Osteocyte (in vitro differentiated cells): ENCODE measurements around the gene PTGER2. TPM values are rescaled to one million over a fixed set of nuclear protein-coding genes. Genes with fewer than 3 reads are reported as not detected.

Source experiments
- DNase-seq: peaks from one replicate; pipeline ENCODE4 v3.0.0; 2021; ENCODE audit warnings: mixed read lengths; ENCODE audit not compliant: unreplicated experiment; ENCODE audit errors: extremely low spot score
- H3K27ac Mint-ChIP-seq: one replicate; pipeline ENCODE4 v1.8.0; 2021; ENCODE audit warnings: mild to moderate bottlenecking, mixed read lengths; ENCODE audit not compliant: unreplicated experiment
- H3K27me3 Mint-ChIP-seq: one replicate; pipeline ENCODE4 v1.8.0; 2021; ENCODE audit warnings: mixed read lengths; ENCODE audit not compliant: unreplicated experiment
- H3K36me3 Mint-ChIP-seq: one replicate; pipeline ENCODE4 v1.8.0; 2021; ENCODE audit warnings: mixed read lengths; ENCODE audit not compliant: unreplicated experiment
- H3K4me1 Mint-ChIP-seq: one replicate; pipeline ENCODE4 v1.8.0; 2021; ENCODE audit warnings: mixed read lengths; ENCODE audit not compliant: unreplicated experiment
- H3K4me3 Mint-ChIP-seq: one replicate; pipeline ENCODE4 v1.8.0; 2021; ENCODE audit warnings: mild to moderate bottlenecking, moderate library complexity, mixed read lengths; ENCODE audit not compliant: unreplicated experiment
- H3K9me3 Mint-ChIP-seq: one replicate; pipeline ENCODE4 v1.8.0; 2021; ENCODE audit warnings: mixed read lengths; ENCODE audit not compliant: unreplicated experiment
- total RNA-seq: library from RNA; stranded (reverse); gene quantifications from 2 replicates; pipeline ENCODE4 v1.2.1, GENCODE V29; 2021
- TF ChIP-seq, protein P1 (sequence below): fragments of 200-600 bp; sonication (generic); IDR thresholded peaks from 2 replicates; pipeline ENCODE4 v1.5.0; 2021; ENCODE audit warnings: antibody characterized with exemption, mild to moderate bottlenecking, moderate library complexity

PTGER2 gene
- total RNA-seq, 1 donor from 2014 or later, result 2.1 TPM

DNA sequence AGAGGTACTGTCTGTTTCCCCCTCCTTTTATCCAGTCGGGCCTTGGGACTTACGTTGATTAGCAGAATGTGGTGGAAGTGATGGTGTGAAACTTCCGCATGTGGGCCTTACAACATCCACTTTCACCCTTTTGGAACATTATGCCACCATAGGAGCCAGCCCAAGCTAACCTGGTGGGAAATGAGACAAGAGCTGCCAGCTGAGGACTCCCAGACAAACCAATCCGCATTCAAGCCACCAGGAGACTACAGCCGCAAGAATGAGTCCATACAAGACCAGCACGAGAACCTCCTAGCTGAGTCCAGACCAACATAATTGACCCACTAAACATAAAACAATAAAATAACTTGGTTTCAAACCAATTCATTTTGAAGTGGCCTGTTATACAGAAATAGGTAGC is 9.1 kb upstream of the PTGER2 start:
- Mint-ChIP-seq H3K9me3 (peaks cover 5% of the 10 kb centered on the region), H3K27ac (no peak overlapping the region), H3K4me1 (peaks cover 21% of the 10 kb centered on the region), H3K4me3 (no peak overlapping the region), H3K27me3 (no peaks in the 10 kb centered on the region), H3K36me3 (no peaks in the 10 kb centered on the region)
- TF ChIP-seq, protein P1, sequence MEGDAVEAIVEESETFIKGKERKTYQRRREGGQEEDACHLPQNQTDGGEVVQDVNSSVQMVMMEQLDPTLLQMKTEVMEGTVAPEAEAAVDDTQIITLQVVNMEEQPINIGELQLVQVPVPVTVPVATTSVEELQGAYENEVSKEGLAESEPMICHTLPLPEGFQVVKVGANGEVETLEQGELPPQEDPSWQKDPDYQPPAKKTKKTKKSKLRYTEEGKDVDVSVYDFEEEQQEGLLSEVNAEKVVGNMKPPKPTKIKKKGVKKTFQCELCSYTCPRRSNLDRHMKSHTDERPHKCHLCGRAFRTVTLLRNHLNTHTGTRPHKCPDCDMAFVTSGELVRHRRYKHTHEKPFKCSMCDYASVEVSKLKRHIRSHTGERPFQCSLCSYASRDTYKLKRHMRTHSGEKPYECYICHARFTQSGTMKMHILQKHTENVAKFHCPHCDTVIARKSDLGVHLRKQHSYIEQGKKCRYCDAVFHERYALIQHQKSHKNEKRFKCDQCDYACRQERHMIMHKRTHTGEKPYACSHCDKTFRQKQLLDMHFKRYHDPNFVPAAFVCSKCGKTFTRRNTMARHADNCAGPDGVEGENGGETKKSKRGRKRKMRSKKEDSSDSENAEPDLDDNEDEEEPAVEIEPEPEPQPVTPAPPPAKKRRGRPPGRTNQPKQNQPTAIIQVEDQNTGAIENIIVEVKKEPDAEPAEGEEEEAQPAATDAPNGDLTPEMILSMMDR, result no peak
- no peak for DNase-seq

- Mint-ChIP-seq H3K4me1 (peaks cover 15% of the 10 kb centered on the region), H3K4me3 (no peak overlapping the region), H3K9me3 (peaks cover 5% of the 10 kb centered on the region), H3K27ac (no peak overlapping the region), H3K27me3 (no peaks in the 10 kb centered on the region), H3K36me3 (no peaks in the 10 kb centered on the region)
- TF ChIP-seq, protein P1, result no peak
- no peak for DNase-seq
Measured at GRCh38 chr14:52307376-52307775, 6.7 kb upstream of the PTGER2 start.

DNA sequence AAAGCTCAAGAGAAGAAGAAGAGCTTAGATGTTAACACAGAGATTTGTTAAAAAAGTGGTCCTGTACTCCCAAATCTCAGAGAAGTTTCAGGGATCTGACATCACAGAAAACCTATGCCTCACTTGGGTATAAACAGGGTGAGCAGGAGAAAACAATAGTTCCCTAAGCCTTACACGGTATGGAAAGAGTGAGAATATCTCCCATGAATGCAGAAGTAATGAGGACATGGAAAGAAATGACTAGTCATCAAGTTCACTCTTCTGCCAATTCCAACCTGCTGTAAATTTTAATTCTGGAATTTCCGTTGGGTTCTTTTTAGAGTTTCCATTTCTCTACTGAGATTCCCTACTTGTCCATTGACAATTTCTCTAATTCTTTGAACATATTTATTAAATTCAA is 6.2 kb upstream of the PTGER2 start:
- Mint-ChIP-seq H3K9me3 (peaks cover 5% of the 10 kb centered on the region), H3K27ac (no peak overlapping the region), H3K27me3 (no peaks in the 10 kb centered on the region), H3K4me1 (peaks cover 19% of the 10 kb centered on the region), H3K4me3 (no peak overlapping the region), H3K36me3 (no peaks in the 10 kb centered on the region)
- no peak for DNase-seq
- TF ChIP-seq, protein P1, result no peak

GRCh38 chr14:52310541-52310940 is 3.6 kb upstream of the PTGER2 start:
- Mint-ChIP-seq H3K27ac (no peak overlapping the region), H3K4me1 (peaks cover 19% of the 10 kb centered on the region), H3K27me3 (peaks cover 5% of the 10 kb centered on the region), H3K4me3 (no peak overlapping the region), H3K9me3 (peaks cover 5% of the 10 kb centered on the region), H3K36me3 (no peaks in the 10 kb centered on the region)
- DNase-seq, result no peak
- TF ChIP-seq, protein P1, result no peak

- Mint-ChIP-seq H3K27ac (no peak overlapping the region), H3K27me3 (peaks cover 5% of the 10 kb centered on the region)
- no peak for DNase-seq
Measured at GRCh38 chr14:52312931-52313355, 1.2 kb upstream of the PTGER2 start.

More at GRCh38 chr14:52312931-52313355, 1.2 kb upstream of the PTGER2 start:
- H3K36me3 Mint-ChIP-seq, result no peaks in the 10 kb centered on the region
- H3K4me1 Mint-ChIP-seq, result peaks cover 19% of the 10 kb centered on the region
- no peak overlapping the region for H3K4me3 Mint-ChIP-seq
- peaks cover 4% of the 10 kb centered on the region for H3K9me3 Mint-ChIP-seq
- TF ChIP-seq, protein P1, result no peak
